ENCODE measurements around the gene TTC23. TPM values are rescaled to one million over a fixed set of nuclear protein-coding genes. Genes with fewer than 3 reads are reported as not detected.

Gene TTC23
- total RNA-seq, 2 donors from 2014 or later = 14.1 to 19.3 TPM

- intact Hi-C loops (cut with DNase I) = no loop called here
- Histone ChIP-seq H3K9ac (ENCODE audit: low read depth in 2 of 2, low read length in 2 of 2) (no peak overlapping the region), H3K4me1 (no peaks in the 10 kb centered on the region), H3K27me3 (no peaks in the 10 kb centered on the region), H3K27ac (peak overlapping the region; percentile 49), H3K36me3 (no peaks in the 10 kb centered on the region), H3K9me3 (no peaks in the 10 kb centered on the region), H3K4me3 (no peak overlapping the region)
- TF ChIP-seq CTCF (IDR thresholded peaks at IDR 0.05) = no peak
- no peak for DNase-seq
Measured at GRCh38 chr15:99174567-99175395, 74.6 kb downstream of the TTC23 start.

- Histone ChIP-seq H3K36me3 (no peaks in the 10 kb centered on the region), H3K9me3 (no peaks in the 10 kb centered on the region), H3K27ac (no peak overlapping the region), H3K4me1 (no peaks in the 10 kb centered on the region), H3K4me3 (no peak overlapping the region), H3K27me3 (no peaks in the 10 kb centered on the region), H3K9ac (ENCODE audit: low read depth in 2 of 2, low read length in 2 of 2) (no peak overlapping the region)
- DNase-seq = no peak
- intact Hi-C loops (cut with DNase I) = no loop called here
- no peak for TF ChIP-seq CTCF (IDR thresholded peaks at IDR 0.05)
Measured at GRCh38 chr15:99172989-99173388, 76.4 kb downstream of the TTC23 start.

GRCh38 chr15:99172171-99172570 lies 77.2 kb downstream of the TTC23 start:
- no peak overlapping the region for H3K4me3 ChIP-seq
- no peak for TF ChIP-seq CTCF (IDR thresholded peaks at IDR 0.05)
- H3K9me3 ChIP-seq = no peaks in the 10 kb centered on the region
- no peak for DNase-seq
- H3K9ac ChIP-seq (ENCODE audit: low read depth in 2 of 2, low read length in 2 of 2) = no peak overlapping the region
- no peaks in the 10 kb centered on the region for H3K4me1 ChIP-seq
- intact Hi-C loops (cut with DNase I) = no loop called here
- H3K27me3 ChIP-seq = no peaks in the 10 kb centered on the region
- H3K27ac ChIP-seq = no peak overlapping the region
- no peaks in the 10 kb centered on the region for H3K36me3 ChIP-seq

- no peak for DNase-seq
- no peak for TF ChIP-seq CTCF (IDR thresholded peaks at IDR 0.05)
- peak overlapping the region; percentile 32 for H3K27ac ChIP-seq
- no peaks in the 10 kb centered on the region for H3K36me3 ChIP-seq
- H3K4me1 ChIP-seq = no peaks in the 10 kb centered on the region
- H3K9ac ChIP-seq (ENCODE audit: low read depth in 2 of 2, low read length in 2 of 2) = no peak overlapping the region
- no peaks in the 10 kb centered on the region for H3K9me3 ChIP-seq
- intact Hi-C loops (cut with DNase I) = no loop called here
- no peaks in the 10 kb centered on the region for H3K27me3 ChIP-seq
- H3K4me3 ChIP-seq = no peak overlapping the region
Measured at GRCh38 chr15:99170476-99171065, 78.8 kb downstream of the TTC23 start.

GRCh38 chr15:99169769-99170311 lies 79.5 kb downstream of the TTC23 start:
- no peak for DNase-seq
- Histone ChIP-seq H3K27ac (peak overlapping the region; percentile 32), H3K9me3 (no peaks in the 10 kb centered on the region), H3K4me3 (no peak overlapping the region), H3K36me3 (no peaks in the 10 kb centered on the region), H3K9ac (ENCODE audit: low read depth in 2 of 2, low read length in 2 of 2) (peak overlapping the region in 1 of 2 donors; percentile 18), H3K4me1 (no peaks in the 10 kb centered on the region), H3K27me3 (no peaks in the 10 kb centered on the region)
- intact Hi-C loops (cut with DNase I) = no loop called here
- TF ChIP-seq CTCF (IDR thresholded peaks at IDR 0.05) = no peak

All from colonic mucosa (tissue), 4 donors.